Upper lobe of right lung (tissue), 1 donor: ENCODE results near the gene PON1. TPM values are rescaled to one million over a fixed set of nuclear protein-coding genes. Genes with fewer than 3 reads are reported as not detected.

Experiments
- ATAC-seq: fragments of 200-7000 bp; cut with Tn5 transposase; one replicate; pipeline ENCODE4 v1.9.1; 2020; ENCODE audit warnings: mild to moderate bottlenecking, moderate library complexity
- DNase-seq: peaks from one replicate; pipeline ENCODE4 v3.0.0-alpha.2; 2020
- H3K27ac ChIP-seq: fragments of 200-600 bp; one replicate; pipeline ENCODE4 v1.8.0; 2022
- H3K27me3 ChIP-seq: fragments of 200-600 bp; one replicate; pipeline ENCODE4 v1.8.0; 2022; ENCODE audit warnings: mild to moderate bottlenecking
- H3K36me3 ChIP-seq: fragments of 200-600 bp; one replicate; pipeline ENCODE4 v1.8.0; 2022
- H3K4me1 ChIP-seq: fragments of 200-600 bp; one replicate; pipeline ENCODE4 v1.8.0; 2022
- H3K4me3 ChIP-seq: fragments of 200-600 bp; one replicate; pipeline ENCODE4 v1.8.0; 2022; ENCODE audit warnings: mild to moderate bottlenecking
- H3K9me3 ChIP-seq: fragments of 200-600 bp; one replicate; pipeline ENCODE4 v1.8.0; 2022
- intact Hi-C: fragments of 100-400 bp; cut with DNase I; formaldehyde crosslinking; loops from one replicate; pipeline ENCODE4 v1.11.0; 2022
- total RNA-seq: library from RNA; stranded (reverse); fragmentation: NEBNext Ultra II Directional; extraction: Animal tissue kit (Norgen Biotek cat#: 25700); gene quantifications from one replicate; pipeline ENCODE4 v1.2.1, GENCODE V29; 2021
- TF ChIP-seq, protein P1 (sequence below): fragments of 200-600 bp; IDR thresholded peaks from one replicate; pipeline ENCODE4 v1.8.0; 2022; ENCODE audit warnings: antibody characterized with exemption
- donor health status: DM: no; HTN: yes; CAD: no; lungs with severe emphysema.

PON1 gene
- total RNA-seq, 1 donor from 2014 or later, result 0.49 TPM

DNA sequence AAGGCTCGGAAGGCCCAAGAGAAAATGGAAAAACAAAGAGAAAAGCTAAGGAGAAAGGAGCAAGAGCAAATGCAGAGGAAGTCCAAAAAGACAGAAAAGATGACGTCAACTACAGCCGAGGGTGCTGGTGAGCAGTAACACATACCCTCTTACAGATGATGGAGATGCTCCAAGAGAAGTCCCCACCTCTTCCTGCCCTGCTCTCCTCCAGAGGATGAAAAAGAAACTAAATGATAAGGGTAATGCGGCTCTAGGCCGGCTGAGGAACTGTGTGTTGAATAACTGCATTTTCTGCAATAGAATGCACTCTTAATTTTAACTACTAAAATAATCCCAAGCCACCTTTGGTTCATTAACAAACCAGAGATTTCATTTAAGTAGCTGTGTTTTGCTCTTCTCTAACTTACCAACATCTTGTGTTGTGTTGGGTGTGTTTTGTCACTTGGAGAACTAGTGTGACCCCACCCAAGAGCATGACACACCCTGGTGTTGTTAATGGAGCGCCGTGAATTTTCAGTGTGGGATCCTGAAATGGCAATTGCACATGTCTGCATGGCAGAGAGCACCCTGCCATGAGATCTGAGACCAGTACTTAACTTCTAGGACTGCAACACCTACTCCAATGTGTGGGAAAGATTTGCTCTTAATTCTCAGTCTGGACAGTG, 34.0 kb downstream of the PON1 start:
- intact Hi-C loops, result no loop called here
- DNase-seq, result no peak
- Histone ChIP-seq H3K4me3 (no peak overlapping the region), H3K9me3 (no peaks in the 10 kb centered on the region), H3K27ac (no peak overlapping the region), H3K4me1 (no peaks in the 10 kb centered on the region), H3K27me3 (no peaks in the 10 kb centered on the region), H3K36me3 (no peaks in the 10 kb centered on the region)
- TF ChIP-seq, protein P1, sequence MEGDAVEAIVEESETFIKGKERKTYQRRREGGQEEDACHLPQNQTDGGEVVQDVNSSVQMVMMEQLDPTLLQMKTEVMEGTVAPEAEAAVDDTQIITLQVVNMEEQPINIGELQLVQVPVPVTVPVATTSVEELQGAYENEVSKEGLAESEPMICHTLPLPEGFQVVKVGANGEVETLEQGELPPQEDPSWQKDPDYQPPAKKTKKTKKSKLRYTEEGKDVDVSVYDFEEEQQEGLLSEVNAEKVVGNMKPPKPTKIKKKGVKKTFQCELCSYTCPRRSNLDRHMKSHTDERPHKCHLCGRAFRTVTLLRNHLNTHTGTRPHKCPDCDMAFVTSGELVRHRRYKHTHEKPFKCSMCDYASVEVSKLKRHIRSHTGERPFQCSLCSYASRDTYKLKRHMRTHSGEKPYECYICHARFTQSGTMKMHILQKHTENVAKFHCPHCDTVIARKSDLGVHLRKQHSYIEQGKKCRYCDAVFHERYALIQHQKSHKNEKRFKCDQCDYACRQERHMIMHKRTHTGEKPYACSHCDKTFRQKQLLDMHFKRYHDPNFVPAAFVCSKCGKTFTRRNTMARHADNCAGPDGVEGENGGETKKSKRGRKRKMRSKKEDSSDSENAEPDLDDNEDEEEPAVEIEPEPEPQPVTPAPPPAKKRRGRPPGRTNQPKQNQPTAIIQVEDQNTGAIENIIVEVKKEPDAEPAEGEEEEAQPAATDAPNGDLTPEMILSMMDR, result no peak
- no peak for ATAC-seq

DNA sequence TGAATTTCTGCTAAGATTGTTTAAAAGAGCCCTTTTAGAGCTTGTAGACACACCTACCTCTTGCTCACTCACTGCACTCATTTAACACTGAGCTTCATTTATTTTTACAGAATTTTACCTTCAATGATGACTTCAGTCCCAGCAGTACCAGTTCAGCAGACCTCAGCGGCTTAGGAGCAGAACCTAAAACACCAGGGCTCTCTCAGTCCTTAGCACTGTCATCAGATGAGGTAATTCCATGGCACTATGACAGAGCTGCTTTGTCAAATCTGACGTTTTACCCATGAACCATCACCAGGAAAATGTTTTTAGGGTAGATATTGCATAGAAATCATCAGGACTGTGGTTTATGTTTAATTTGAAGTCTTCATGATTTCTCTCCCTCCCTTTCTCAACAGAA, 38.2 kb downstream of the PON1 start:
- ATAC-seq (no peak), DNase-seq (no peak)
- no peaks in the 10 kb centered on the region for H3K9me3 ChIP-seq
- no peak overlapping the region for H3K4me3 ChIP-seq
- H3K27ac ChIP-seq, result no peak overlapping the region
- TF ChIP-seq, protein P1, result no peak
- no peaks in the 10 kb centered on the region for H3K4me1 ChIP-seq
- intact Hi-C loops, result no loop called here
- no peaks in the 10 kb centered on the region for H3K36me3 ChIP-seq
- no peaks in the 10 kb centered on the region for H3K27me3 ChIP-seq

DNA sequence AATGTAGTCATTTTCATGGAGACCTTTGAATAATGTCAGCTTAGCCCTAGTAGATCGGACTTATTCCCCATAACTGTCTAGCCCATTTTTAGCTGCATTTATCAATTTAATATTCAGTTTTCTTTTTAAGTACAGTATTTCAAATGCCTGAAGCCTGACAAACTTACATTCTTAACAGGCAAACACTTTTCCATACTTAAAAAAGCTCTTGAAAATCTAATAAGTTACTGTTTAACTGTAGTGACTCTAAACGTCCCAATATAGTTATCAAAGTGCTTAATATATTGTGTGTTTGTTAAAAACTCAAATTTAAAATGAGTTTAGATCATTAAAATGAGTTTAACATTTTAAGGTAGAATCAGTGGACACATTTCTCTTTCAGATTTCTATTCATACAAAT, 44.9 kb downstream of the PON1 start:
- H3K36me3 ChIP-seq, result no peaks in the 10 kb centered on the region
- H3K4me3 ChIP-seq, result no peak overlapping the region
- H3K4me1 ChIP-seq, result no peaks in the 10 kb centered on the region
- intact Hi-C loops, result no loop called here
- H3K9me3 ChIP-seq, result no peaks in the 10 kb centered on the region
- no peak overlapping the region for H3K27ac ChIP-seq
- H3K27me3 ChIP-seq, result no peaks in the 10 kb centered on the region
- TF ChIP-seq, protein P1, result no peak
- ATAC-seq, result no peak
- DNase-seq, result no peak

DNA sequence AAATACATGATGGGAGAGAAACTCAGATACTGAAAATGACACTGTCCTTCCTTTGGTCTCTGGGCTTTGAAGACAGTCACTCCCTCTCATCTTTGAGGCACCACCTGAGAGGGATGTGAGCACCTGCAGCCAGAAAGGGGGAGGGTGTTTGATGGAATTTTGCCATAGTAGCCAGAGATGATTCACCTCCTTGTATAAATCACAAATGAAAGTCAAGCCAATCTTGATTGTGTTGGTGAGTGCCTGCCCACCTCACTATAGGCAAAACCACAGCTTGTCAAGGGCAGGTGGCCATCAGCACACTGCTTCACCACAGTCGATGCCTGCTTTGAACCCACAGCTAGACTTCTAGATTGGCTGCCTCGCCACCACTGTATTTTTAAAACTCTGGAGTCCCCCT, 48.2 kb downstream of the PON1 start:
- H3K4me1 ChIP-seq, result no peaks in the 10 kb centered on the region

DNA sequence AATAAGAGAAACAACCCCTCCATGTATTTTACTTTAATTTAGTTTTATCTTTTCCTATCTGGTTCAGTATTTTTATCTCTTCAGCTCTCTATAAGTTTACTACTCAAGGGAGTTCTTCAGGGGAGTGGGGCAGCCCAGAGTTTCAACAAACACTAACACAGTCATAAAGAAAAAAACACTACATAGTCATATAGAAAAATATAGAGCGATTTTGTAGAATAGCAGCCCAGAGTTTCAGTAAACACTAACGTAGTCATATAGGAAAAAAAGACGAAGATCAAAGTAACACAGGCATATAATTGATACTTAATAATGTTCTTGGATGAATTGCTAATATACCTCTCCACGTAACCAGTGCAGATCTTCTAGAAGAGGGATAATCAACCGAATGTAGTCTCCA, 54.7 kb downstream of the PON1 start:
- no peak for DNase-seq
- intact Hi-C loops, result no loop called here
- ATAC-seq, result no peak
- TF ChIP-seq, protein P1, result no peak
- Histone ChIP-seq H3K27me3 (no peaks in the 10 kb centered on the region), H3K27ac (no peak overlapping the region), H3K36me3 (no peaks in the 10 kb centered on the region), H3K4me1 (no peaks in the 10 kb centered on the region), H3K9me3 (no peaks in the 10 kb centered on the region), H3K4me3 (no peak overlapping the region)

More for the DNA sequence above, 48.2 kb downstream of the PON1 start:
- Histone ChIP-seq H3K4me3 (no peak overlapping the region), H3K36me3 (no peaks in the 10 kb centered on the region), H3K9me3 (no peaks in the 10 kb centered on the region), H3K27me3 (no peaks in the 10 kb centered on the region), H3K27ac (no peak overlapping the region)
- intact Hi-C loops, result no loop called here
- ATAC-seq (no peak), DNase-seq (no peak)
- TF ChIP-seq, protein P1, result no peak

DNA sequence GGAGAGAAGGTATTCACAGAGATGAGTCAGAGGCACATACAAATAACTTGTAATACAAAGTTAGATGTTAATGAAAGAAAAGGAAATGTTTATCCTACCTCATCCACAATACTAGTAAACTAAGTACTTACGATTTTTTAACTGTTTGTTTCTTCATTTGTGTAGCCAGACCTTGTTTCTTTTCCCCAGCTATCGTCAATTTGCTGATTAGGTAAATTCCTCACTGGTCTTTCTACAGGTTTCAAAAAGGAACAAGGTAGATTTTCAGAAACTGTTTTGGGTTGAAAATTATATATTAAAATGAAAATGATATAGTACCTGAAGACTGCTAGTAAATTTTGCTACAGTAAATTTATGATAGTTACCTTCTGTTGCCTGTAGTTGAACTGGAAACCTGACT, 56.6 kb downstream of the PON1 start:
- ATAC-seq (no peak), DNase-seq (no peak)
- Histone ChIP-seq H3K4me1 (no peaks in the 10 kb centered on the region), H3K36me3 (no peaks in the 10 kb centered on the region), H3K27ac (no peak overlapping the region), H3K9me3 (no peaks in the 10 kb centered on the region), H3K4me3 (no peak overlapping the region), H3K27me3 (no peaks in the 10 kb centered on the region)
- TF ChIP-seq, protein P1, result no peak
- intact Hi-C loops, result no loop called here
